Spleen (tissue), 11 donors: ENCODE data around the gene UGDH. TPM values are rescaled to one million over a fixed set of nuclear protein-coding genes. Genes with fewer than 3 reads are reported as not detected.
A peak's percentile ranks its signal among the peaks of the same experiment; 100 is the strongest.

Experiments used
- DNase-seq: peaks from one replicate; pipeline ENCODE4 v3.0.0-alpha.2; 2020
- H3K27ac ChIP-seq, 8 donors: fragments of 200-600 bp; sonication (generic) in 7 of 8; 1 replicate in 4 of 8; 2 replicates in 4 of 8; pipeline versions ENCODE4 v1.5.0 to v1.8.0; 2016 to 2021; ENCODE audit warnings: inconsistent platforms in 4 of 8, mild to moderate bottlenecking in 4 of 8, moderate library complexity in 1 of 8
- H3K27me3 ChIP-seq, 7 donors: fragments of 200-600 bp; sonication (generic) in 6 of 7; replicated peaks in 1 of 7; 1 replicate in 4 of 7; 2 replicates in 3 of 7; pipeline versions ENCODE4 v1.5.0 to v1.8.0; 2016 to 2021; ENCODE audit warnings: inconsistent platforms in 3 of 7, mild to moderate bottlenecking in 1 of 7
- H3K36me3 ChIP-seq, 6 donors: fragments of 200-600 bp; sonication (generic) in 5 of 6; 1 replicate in 4 of 6; 2 replicates in 2 of 6; pipeline versions ENCODE4 v1.5.0 to v1.8.0; 2016 to 2021; ENCODE audit warnings: inconsistent platforms in 2 of 6
- H3K4me1 ChIP-seq, 6 donors: fragments of 200-600 bp; sonication (generic) in 5 of 6; 1 replicate in 3 of 6; 2 replicates in 3 of 6; pipeline versions ENCODE4 v1.5.0 to v1.8.0; 2016 to 2021; ENCODE audit warnings: inconsistent platforms in 3 of 6
- H3K4me3 ChIP-seq, 8 donors: fragments of 200-600 bp; sonication (generic) in 7 of 8; 1 replicate in 4 of 8; 2 replicates in 4 of 8; pipeline versions ENCODE4 v1.5.0 to v1.8.0; 2016 to 2021; ENCODE audit warnings: inconsistent platforms in 4 of 8, mild to moderate bottlenecking in 4 of 8, moderate library complexity in 2 of 8
- H3K9me3 ChIP-seq, 8 donors: fragments of 200-600 bp; sonication (generic) in 7 of 8; 1 replicate in 4 of 8; 2 replicates in 4 of 8; pipeline versions ENCODE4 v1.5.0 to v1.8.0; 2016 to 2021; ENCODE audit warnings: inconsistent platforms in 4 of 8
- POLR2A ChIP-seq, 3 donors: fragments of 450-650 bp; IDR thresholded peaks; one replicate each; pipeline ENCODE4 v1.5.1; 2017; ENCODE audit warnings: antibody characterized with exemption in 3 of 3, mild to moderate bottlenecking in 1 of 3
- POLR2AphosphoS5 ChIP-seq, 3 donors: sonication (generic); formaldehyde crosslinking; IDR thresholded peaks; one replicate each; pipeline ENCODE4 v1.5.1; 2017; ENCODE audit warnings: antibody characterized with exemption in 3 of 3
- WGBS, 5 donors: extraction: QIAGEN DNeasy Blood & Tissue Kit in 3 of 5; methylation state at CpG; one replicate each; pipeline versions ENCODE4 v1.1.5 to v1.1.7; 2013 to 2018; 5-methylcytosine and 5-hydroxymethylcytosine counted together
- intact Hi-C: fragments of 100-400 bp; cut with DNase I; formaldehyde crosslinking; loops from one replicate; pipeline ENCODE4 v1.15.0; 2023; ENCODE audit warnings: low total_unique reads
- polyA plus RNA-seq, 3 donors: library from polyadenylated mRNA; stranded (reverse); fragments of 200-250 nt; gene quantifications; one replicate each; pipeline ENCODE4 v1.2.1, GENCODE V29; 2013
- total RNA-seq, 7 donors: library from RNA; depleted of rRNA in 3 of 7; stranded (reverse); fragments of >200 nt in 3 of 7; fragmentation: NEBNext Ultra II Directional in 4 of 7; extraction: Animal tissue kit (Norgen Biotek cat#: 25700) in 4 of 7; gene quantifications; one replicate each; pipeline versions ENCODE4 v1.1.0 to v1.2.1, GENCODE V29; 2016 to 2021
- TF ChIP-seq, protein P1 (sequence below), 11 experiments: fragments of 200-600 bp in 7 of 11; fragments of 450-650 bp in 4 of 11; sonication (generic) in 4 of 11; IDR thresholded peaks in 8 of 11; conservative IDR thresholded peaks in 3 of 11; 1 replicate in 7 of 11; 2 replicates in 4 of 11; pipeline versions ENCODE4 v1.4.0 to v1.8.0; 2016 to 2021; ENCODE audit warnings: antibody characterized with exemption in 11 of 11, inconsistent platforms in 4 of 11, mild to moderate bottlenecking in 1 of 11
- donor health status: healthy with polysubstance abuse.
- donor health status: DM: no; HTN: no; CAD: no; lungs with moderate emphysema.
- donor health status: DM: no; HTN: no; CAD: no.
- donor health status: Bipolar disorder and iron deficiency.
- donor health status: healthy.
- donor health status: DM: no; HTN: no; CAD: no.
- donor health status: DM: yes; HTN: yes; CAD: no.

The UGDH gene
- total and polyA plus RNA-seq, 10 donors: 4.1 to 30.8 (median 17.9) TPM

DNA sequence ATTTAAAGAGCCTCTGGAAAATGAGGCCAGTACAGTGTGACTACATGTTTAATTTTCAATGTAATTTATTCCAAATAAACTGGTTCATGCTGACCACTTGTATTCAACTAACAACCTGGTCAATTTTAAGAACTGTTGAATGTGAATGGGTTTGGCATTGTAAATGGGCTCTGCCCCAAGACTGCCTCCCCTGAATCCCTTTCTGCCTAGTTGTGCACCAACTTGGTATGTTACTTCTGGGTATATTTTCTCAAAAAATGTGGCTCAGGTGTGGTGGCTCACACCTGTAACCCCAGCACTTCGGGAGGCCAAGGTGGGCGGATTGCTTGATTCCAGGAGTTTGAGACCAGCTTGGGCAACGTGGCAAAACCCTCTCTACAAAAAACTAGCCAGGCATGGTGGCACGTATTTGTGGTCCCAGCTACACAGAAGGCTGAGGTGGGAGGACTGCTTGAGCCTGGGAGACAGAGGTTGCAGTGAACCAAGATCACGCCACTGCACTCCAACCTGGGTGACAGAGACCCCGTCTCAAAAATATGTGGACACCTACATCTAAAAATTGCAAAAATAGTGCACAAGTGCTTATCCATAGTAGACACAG is 75.7 kb downstream of the UGDH start:
- no peak overlapping the region for H3K4me3 ChIP-seq
- intact Hi-C loops: no loop called here
- peaks cover 9 to 78% (median 58%) of the 10 kb centered on the region in 6 donors for H3K36me3 ChIP-seq
- peaks cover 0 to 4% (median 0%) of the 10 kb centered on the region in 7 donors for H3K27me3 ChIP-seq
- H3K27ac ChIP-seq: no peak overlapping the region
- DNase-seq: no peak
- H3K4me1 ChIP-seq: peaks cover 15 to 35% (median 29%) of the 10 kb centered on the region in 6 donors
- WGBS, 5 donors: 77 to 91% (median 87%) methylated on average over 6 of the region's 6 CpGs
- TF ChIP-seq POLR2A (IDR thresholded peaks at IDR 0.05): no peak
- peak in 2 of 3 donors; percentile 38 to 45 for TF ChIP-seq POLR2AphosphoS5 (IDR thresholded peaks at IDR 0.05)
- TF ChIP-seq, protein P1, sequence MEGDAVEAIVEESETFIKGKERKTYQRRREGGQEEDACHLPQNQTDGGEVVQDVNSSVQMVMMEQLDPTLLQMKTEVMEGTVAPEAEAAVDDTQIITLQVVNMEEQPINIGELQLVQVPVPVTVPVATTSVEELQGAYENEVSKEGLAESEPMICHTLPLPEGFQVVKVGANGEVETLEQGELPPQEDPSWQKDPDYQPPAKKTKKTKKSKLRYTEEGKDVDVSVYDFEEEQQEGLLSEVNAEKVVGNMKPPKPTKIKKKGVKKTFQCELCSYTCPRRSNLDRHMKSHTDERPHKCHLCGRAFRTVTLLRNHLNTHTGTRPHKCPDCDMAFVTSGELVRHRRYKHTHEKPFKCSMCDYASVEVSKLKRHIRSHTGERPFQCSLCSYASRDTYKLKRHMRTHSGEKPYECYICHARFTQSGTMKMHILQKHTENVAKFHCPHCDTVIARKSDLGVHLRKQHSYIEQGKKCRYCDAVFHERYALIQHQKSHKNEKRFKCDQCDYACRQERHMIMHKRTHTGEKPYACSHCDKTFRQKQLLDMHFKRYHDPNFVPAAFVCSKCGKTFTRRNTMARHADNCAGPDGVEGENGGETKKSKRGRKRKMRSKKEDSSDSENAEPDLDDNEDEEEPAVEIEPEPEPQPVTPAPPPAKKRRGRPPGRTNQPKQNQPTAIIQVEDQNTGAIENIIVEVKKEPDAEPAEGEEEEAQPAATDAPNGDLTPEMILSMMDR (IDR thresholded peaks at IDR 0.05 in 8 of 11, conservative IDR thresholded peaks at IDR 0.05 in 3 of 11): no peak
- no peaks in the 10 kb centered on the region for H3K9me3 ChIP-seq

DNA sequence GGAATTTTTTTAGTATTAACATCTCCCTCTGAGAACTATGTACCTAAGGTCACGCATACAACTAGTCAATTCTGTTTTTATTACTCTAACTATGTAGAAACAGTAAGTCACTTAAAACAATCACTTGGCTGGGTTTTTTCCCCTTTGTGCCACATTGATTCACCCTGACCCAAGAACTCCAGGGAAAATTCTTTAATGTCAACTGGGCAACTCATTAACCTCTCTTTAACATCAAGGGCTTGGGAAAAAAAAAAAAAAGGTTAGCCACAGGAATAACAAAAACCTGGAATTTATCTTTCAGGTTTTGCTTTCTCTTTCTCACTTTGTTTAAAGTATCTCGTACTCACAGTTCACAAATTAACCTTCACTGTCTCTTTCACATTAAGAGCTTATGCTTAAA is 76.6 kb downstream of the UGDH start:
- TF ChIP-seq, protein P1 (IDR thresholded peaks at IDR 0.05 in 8 of 11, conservative IDR thresholded peaks at IDR 0.05 in 3 of 11): no peak
- no peak for TF ChIP-seq POLR2AphosphoS5 (IDR thresholded peaks at IDR 0.05)
- no peak for TF ChIP-seq POLR2A (IDR thresholded peaks at IDR 0.05)
- peaks cover 6 to 28% (median 21%) of the 10 kb centered on the region in 6 donors for H3K4me1 ChIP-seq
- peaks cover 0 to 4% (median 0%) of the 10 kb centered on the region in 7 donors for H3K27me3 ChIP-seq
- peaks cover 6 to 68% (median 50%) of the 10 kb centered on the region in 6 donors for H3K36me3 ChIP-seq
- DNase-seq: no peak
- intact Hi-C loops: no loop called here
- no peaks in the 10 kb centered on the region for H3K9me3 ChIP-seq
- peak overlapping the region in 1 of 8 donors; percentile 7 for H3K27ac ChIP-seq
- H3K4me3 ChIP-seq: no peak overlapping the region
- 39 to 90% (median 68%) methylated on average over 2 of the region's 2 CpGs for WGBS, 5 donors

Other genes starting within 250 kb of the UGDH start
- gene RFC1, start 161.1 kb downstream of the UGDH start, total RNA-seq: 10 to 100 TPM; 32.5 to 54.9 (median 44.4) TPM
- gene RFC1, start 161.1 kb downstream of the UGDH start, polyA plus RNA-seq: 10 to 100 TPM in 2 of 3 donors, 1 to 10 TPM in 1; 8.0 to 11.1 (median 10.9) TPM
- gene KLB, start 120.5 kb downstream of the UGDH start, total RNA-seq: under 1 TPM in 1 of 7 donors, not detected in 6; 0.03 TPM
- gene KLB, start 120.5 kb downstream of the UGDH start, polyA plus RNA-seq: not detected
- gene RPL9, start 68.5 kb downstream of the UGDH start, total RNA-seq: 1,000 to 10,000 TPM; 1,133 to 3,346 (median 1,587) TPM
- gene RPL9, start 68.5 kb downstream of the UGDH start, polyA plus RNA-seq: 1,000 to 10,000 TPM; 3,705 to 6,391 (median 4,989) TPM
- 10 to 100 TPM in 6 of 7 donors, 1 to 10 TPM in 1; 8.0 to 19.2 (median 14.6) TPM for gene LIAS, start 68.4 kb downstream of the UGDH start, total RNA-seq
- 10 to 100 TPM; 15.5 to 21.7 (median 16.8) TPM for gene LIAS, start 68.4 kb downstream of the UGDH start, polyA plus RNA-seq
- gene SMIM14, start 111.4 kb upstream of the UGDH start, total RNA-seq: 10 to 100 TPM; 33.4 to 77.5 (median 55.3) TPM
- 100 to 1,000 TPM in 2 of 3 donors, 10 to 100 TPM in 1; 96.5 to 111 (median 108) TPM for gene SMIM14, start 111.4 kb upstream of the UGDH start, polyA plus RNA-seq
- gene UBE2K, start 170.7 kb upstream of the UGDH start, total RNA-seq: 10 to 100 TPM; 22.7 to 48.8 (median 40.1) TPM
- 10 to 100 TPM; 26.5 to 27.4 (median 26.9) TPM for gene UBE2K, start 170.7 kb upstream of the UGDH start, polyA plus RNA-seq